ENCODE data around the gene COP1. TPM values are rescaled to one million over a fixed set of nuclear protein-coding genes. Genes with fewer than 3 reads are reported as not detected.

The COP1 gene
- total and polyA plus RNA-seq, 10 of the 15 experiments (the other 5 are each of a cell fraction or from before 2014, with no cell fraction given): 17.7 to 49.9 (median 38.7) TPM

GRCh38 chr1:175969231-175969630, 237.9 kb downstream of the COP1 start:
- H4K20me1 ChIP-seq (ENCODE audit: control insufficient read depth, insufficient read depth): no peaks in the 10 kb centered on the region
- in situ Hi-C loops (cut with MboI): no loop called here
- CTCF ChIA-PET: no interaction called here
- BruUV-seq (replicated peaks): no TSS peak
- H3K9me3 ChIP-seq (replicated peaks; ENCODE audit: control insufficient read depth, insufficient read depth, low read length): no peaks in the 10 kb centered on the region
- no peak overlapping the region for H2AFZ ChIP-seq (ENCODE audit: control insufficient read depth, low read depth, low read length)
- no peaks in the 10 kb centered on the region for H3K79me2 ChIP-seq (ENCODE audit: control insufficient read depth, insufficient read depth, low read length)
- H3K36me3 ChIP-seq (ENCODE audit: control insufficient read depth in 2 of 2, insufficient read depth in 2 of 2, low read length in 1 of 2): peaks cover 0 to 2% of the 10 kb centered on the region in 2 experiments; a peak in 3 of 4 replicates
- H3K4me1 ChIP-seq (ENCODE audit: control insufficient read depth, insufficient read depth, low read length): no peaks in the 10 kb centered on the region; the same call in 1 of the 2 replicates
- H3K9ac ChIP-seq (ENCODE audit: control insufficient read depth, insufficient read depth, low read length): no peak overlapping the region
- POLR2A ChIA-PET: no interaction called here
- RAD21 ChIA-PET (ENCODE audit: unreplicated experiment): no interaction called here
- no peak for DNase-seq (ENCODE audit: low read depth, low spot score)
- no peak for TF ChIP-seq CREM (IDR thresholded peaks at IDR 0.05; ENCODE audit: low read depth)
- no peak for TF ChIP-seq USF2 (IDR thresholded peaks at IDR 0.05; ENCODE audit: borderline replicate concordance, low read depth, low read length)
- TF ChIP-seq BCLAF1 (IDR thresholded peaks at IDR 0.05): no peak
- no peak for TF ChIP-seq KDM1A (IDR thresholded peaks at IDR 0.05; ENCODE audit: borderline replicate concordance)
- TF ChIP-seq ZNF687 (IDR thresholded peaks at IDR 0.05): no peak
- no peak for TF ChIP-seq BMI1 (IDR thresholded peaks at IDR 0.05; ENCODE audit: borderline replicate concordance)
- no peak overlapping the region for H3K4me2 ChIP-seq (ENCODE audit: control insufficient read depth, insufficient read depth)
- ATAC-seq: no peak
- SMC1A ChIA-PET (ENCODE audit: uncharacterized antibody, unreplicated experiment): no interaction called here
- H3K27me3 ChIP-seq (replicated peaks in 1 of 2; ENCODE audit: control insufficient read depth in 2 of 2, insufficient read depth in 2 of 2, low read length in 1 of 2): no peaks in the 10 kb centered on the region
- no peak overlapping the region for H3K4me3 ChIP-seq
- intact Hi-C loops (cut with micrococcal nuclease; ENCODE audit: unreplicated experiment): no loop called here
- FAIRE-seq: no peak
- no peak overlapping the region for H3K27ac ChIP-seq (ENCODE audit: control insufficient read depth, insufficient read depth)
